Endothelial cell of umbilical vein (primary cell): ENCODE data around the gene GMEB2. TPM values are rescaled to one million over a fixed set of nuclear protein-coding genes. Genes with fewer than 3 reads are reported as not detected.

Experiments used
- BruUV-seq: library from RNA; stranded (reverse); fragments of 400-500 nt; replicated peaks from 2 replicates; lab custom pipeline; 2021; lab: Mats Ljungman, UMichigan
- CTCF ChIA-PET: fragments of 300-600, 350-600 bp; sonication (Branson Sonifier 250); formaldehyde crosslinking; loops from one replicate; lab custom pipeline; 2021; ENCODE audit warnings: antibody characterized with exemption, inconsistent platforms; lab: Charles Lee
- POLR2A ChIA-PET: fragments of 300-600, 350-600 bp; sonication (Branson Sonifier 250); formaldehyde crosslinking; loops from one replicate; lab custom pipeline; 2021; ENCODE audit warnings: antibody characterized with exemption, inconsistent platforms; lab: Charles Lee
- DNase-seq: peaks from one replicate; pipeline ENCODE4 v3.0.0-alpha.2; 2011; ENCODE audit warnings: low read depth, low spot score
- FAIRE-seq: peaks from 2 replicates; lab custom pipeline; 2011; peaks lifted over from hg19 to GRCh38; lab: Jason Lieb, UNC
- H2AFZ ChIP-seq: 2 replicates; pipeline ENCODE4 v1.6.0; 2012; ENCODE audit warnings: low read depth, low read length, control low read depth, inconsistent platforms
- H3K27ac ChIP-seq: 2 replicates; pipeline ENCODE4 v1.5.1; 2011; ENCODE audit warnings: low read depth, mild to moderate bottlenecking, control low read depth, low read length, moderate library complexity; ENCODE audit not compliant: insufficient read depth
- H3K27me3 ChIP-seq, 2 experiments: 2 replicates each; pipeline versions ENCODE4 v1.6.0 to v1.6.1; 2011; ENCODE audit warnings: low read length in 2 of 2, mixed read lengths in 1 of 2; ENCODE audit not compliant: control insufficient read depth in 2 of 2, insufficient read depth in 2 of 2
- H3K36me3 ChIP-seq, 2 experiments: 2 replicates in 1 of 2; 3 replicates in 1 of 2; pipeline ENCODE4 v1.5.1; 2011; ENCODE audit warnings: low read length in 2 of 2, mild to moderate bottlenecking in 1 of 2, moderate library complexity in 1 of 2; ENCODE audit not compliant: control insufficient read depth in 2 of 2, insufficient read depth in 2 of 2; ENCODE audit errors: extremely low read depth in 1 of 2
- H3K4me1 ChIP-seq: 3 replicates; pipeline ENCODE4 v1.5.1; 2011; ENCODE audit warnings: mild to moderate bottlenecking, low read length; ENCODE audit not compliant: control insufficient read depth, insufficient read depth; ENCODE audit errors: extremely low read depth
- H3K4me2 ChIP-seq: 2 replicates; pipeline ENCODE4 v1.6.1; 2011; ENCODE audit warnings: low read length, control low read depth, mixed read lengths; ENCODE audit not compliant: insufficient read depth
- H3K4me3 ChIP-seq, 3 experiments: fragments of 200-600 bp in 1 of 3; sonication (generic), shearing (Covaris generic) in 1 of 3; replicated peaks in 1 of 3; 2 replicates each; pipeline ENCODE4 v1.5.1; 2011 to 2016; ENCODE audit warnings: control low read depth in 3 of 3, low read length in 3 of 3, mild to moderate bottlenecking in 2 of 3, inconsistent platforms in 1 of 3, low read depth in 1 of 3, moderate library complexity in 1 of 3; ENCODE audit not compliant: insufficient read depth in 1 of 3
- H3K79me2 ChIP-seq: 2 replicates; pipeline ENCODE4 v1.6.0; 2012; ENCODE audit warnings: low read length, inconsistent platforms; ENCODE audit not compliant: control insufficient read depth, insufficient read depth
- H3K9ac ChIP-seq: replicated peaks from 2 replicates; pipeline ENCODE3; 2011; ENCODE audit warnings: low read length, control low read depth; ENCODE audit not compliant: insufficient read depth; ENCODE audit errors: extremely low read depth
- H3K9me1 ChIP-seq: replicated peaks from 3 replicates; pipeline ENCODE4 v1.6.0; 2011; ENCODE audit warnings: mild to moderate bottlenecking, low read length; ENCODE audit not compliant: control insufficient read depth, insufficient read depth; ENCODE audit errors: extremely low read depth
- H3K9me3 ChIP-seq: replicated peaks from 2 replicates; pipeline ENCODE4 v1.5.1; 2012; ENCODE audit warnings: low read length, inconsistent platforms; ENCODE audit not compliant: control insufficient read depth, insufficient read depth
- H4K20me1 ChIP-seq: replicated peaks from 2 replicates; pipeline ENCODE3; 2011; ENCODE audit warnings: mild to moderate bottlenecking, low read length; ENCODE audit not compliant: control insufficient read depth, insufficient read depth; ENCODE audit errors: extremely low read depth
- EZH2 ChIP-seq: IDR thresholded peaks from 2 replicates; pipeline ENCODE4 v1.6.1; 2012; ENCODE audit warnings: borderline replicate concordance, low read depth, mild to moderate bottlenecking, moderate library complexity, low read length, inconsistent platforms; ENCODE audit not compliant: severe bottlenecking
- FOS ChIP-seq: IDR thresholded peaks from 2 replicates; pipeline ENCODE4 v1.6.1; 2011; ENCODE audit warnings: mild to moderate bottlenecking, low read length, moderate library complexity, borderline replicate concordance; ENCODE audit not compliant: insufficient read depth
- GATA2 ChIP-seq: IDR thresholded peaks from 2 replicates; pipeline ENCODE4 v1.7.0; 2011; ENCODE audit warnings: low read depth, mild to moderate bottlenecking, moderate library complexity, mixed read lengths, low read length; ENCODE audit not compliant: insufficient read length, insufficient read depth
- JUN ChIP-seq: IDR thresholded peaks from 2 replicates; pipeline ENCODE4 v1.6.1; 2011; ENCODE audit warnings: borderline replicate concordance, low read depth; ENCODE audit not compliant: insufficient read length, insufficient read depth
- MAX ChIP-seq: IDR thresholded peaks from 2 replicates; pipeline ENCODE4 v1.6.1; 2011; ENCODE audit not compliant: insufficient read depth, insufficient read length
- MYC ChIP-seq: IDR thresholded peaks from one replicate; pipeline ENCODE4 v1.6.1; 2011; ENCODE audit warnings: mild to moderate bottlenecking, low read depth, low read length
- POLR2A ChIP-seq: IDR thresholded peaks from 2 replicates; pipeline ENCODE4 v1.6.1; 2012; ENCODE audit warnings: low read depth, mild to moderate bottlenecking, control low read depth, low read length
- POLR2AphosphoS5 ChIP-seq: IDR thresholded peaks from 2 replicates; pipeline ENCODE4 v1.6.1; 2012; ENCODE audit warnings: low read depth, mild to moderate bottlenecking, control low read depth, low read length, moderate library complexity; ENCODE audit not compliant: insufficient read depth
- dilution Hi-C: fragments of 300-500 bp; cut with MboI; formaldehyde crosslinking; loops from one replicate; pipeline ENCODE4 v1.15.0; 2019; ENCODE audit warnings: low sequenced_read_pairs; ENCODE audit not compliant: extremely low pct_ligation_motif_present
- intact Hi-C: fragments of 100-400 bp; cut with micrococcal nuclease; formaldehyde crosslinking; loops from one replicate; pipeline ENCODE4 v1.10.0; 2022
- polyA plus RNA-seq, 4 experiments: library from polyadenylated mRNA; depleted of rRNA in 3 of 4; stranded (reverse) in 3 of 4; unstranded in 1 of 4; fragments of >200 nt; gene quantifications; 2 replicates each; pipeline versions ENCODE4 v1.2.1 to v1.2.3, GENCODE V29; 2011 to 2012; ENCODE audit warnings: missing spikeins in 1 of 4
- total RNA-seq: library from RNA; stranded (reverse); gene quantifications from 2 replicates; pipeline ENCODE4 v1.2.3, GENCODE V29; 2021
- TF ChIP-seq, protein P1 (sequence below), 2 donors: IDR thresholded peaks; 1 replicate in 1 of 2; 2 replicates in 1 of 2; pipeline ENCODE4 v1.5.1; 2011; ENCODE audit warnings: low read length in 2 of 2, mild to moderate bottlenecking in 2 of 2, moderate library complexity in 2 of 2, control low read depth in 1 of 2, inconsistent platforms in 1 of 2, low read depth in 1 of 2; ENCODE audit not compliant: insufficient read depth in 1 of 2; ENCODE audit errors: extremely low read depth in 1 of 2

Gene GMEB2
- total and polyA plus RNA-seq, 2 donors (not counting 3 experiments of a cell fraction or from before 2014, with no cell fraction given), result 12.7 to 14.1 TPM

DNA sequence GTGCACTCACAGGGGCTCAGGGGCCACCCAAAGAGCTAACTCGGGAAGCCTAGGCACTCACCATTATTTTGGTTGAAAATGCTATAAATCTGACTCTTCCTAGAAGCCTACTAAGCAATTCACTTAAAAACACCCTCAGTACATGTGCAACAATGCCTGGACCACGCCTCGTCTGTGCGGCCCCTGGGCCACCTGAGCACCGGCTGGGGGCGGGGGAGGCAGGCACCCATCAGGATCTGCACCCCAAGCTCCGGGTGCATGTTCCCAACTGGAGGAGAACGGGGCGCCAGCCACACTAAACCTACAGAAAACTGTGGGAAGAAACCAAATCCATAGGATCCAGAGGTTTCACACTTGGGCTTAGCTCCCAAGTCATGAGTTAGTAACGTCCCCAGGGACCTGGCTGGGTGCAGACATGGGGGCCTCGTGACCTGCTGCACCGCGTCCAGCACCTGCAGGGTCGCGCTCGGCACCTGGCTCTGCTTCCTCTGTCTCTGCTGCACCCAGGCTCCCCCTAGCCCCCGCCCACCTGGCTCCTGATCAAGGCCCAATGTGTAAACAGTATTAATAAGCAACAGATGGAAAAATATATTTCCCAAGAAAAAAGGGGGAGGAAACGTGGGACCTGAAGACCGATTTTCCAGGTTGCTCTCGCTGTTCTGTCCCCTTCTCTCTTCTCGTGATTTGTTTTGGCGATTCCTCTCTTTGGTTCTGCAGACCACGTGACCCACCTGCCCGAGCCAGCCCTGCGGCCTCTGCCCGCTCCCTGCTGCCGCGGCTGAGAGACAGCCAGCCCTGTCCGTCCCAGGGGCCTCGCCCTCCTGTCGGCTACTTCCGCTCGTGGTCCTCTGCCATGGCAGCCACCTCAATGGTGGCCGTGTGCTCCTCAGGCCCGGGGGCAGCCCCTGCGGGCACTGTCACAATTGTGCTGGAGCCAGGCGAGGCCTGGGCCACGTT is 37.4 kb downstream of the GMEB2 start:
- Histone ChIP-seq H3K27ac (no peak overlapping the region), H3K27me3 (no peaks in the 10 kb centered on the region), H3K9ac (no peak overlapping the region), H2AFZ (no peak overlapping the region), H3K9me3 (no peaks in the 10 kb centered on the region), H3K4me2 (no peak overlapping the region), H4K20me1 (no peaks in the 10 kb centered on the region), H3K36me3 (peaks cover 0 to 36% of the 10 kb centered on the region in 2 experiments), H3K4me3 (no peak overlapping the region), H3K79me2 (no peaks in the 10 kb centered on the region), H3K9me1 (no peaks in the 10 kb centered on the region), H3K4me1 (no peaks in the 10 kb centered on the region)
- FAIRE-seq (no peak), DNase-seq (no peak)
- intact Hi-C loops (loop anchor here (10.0 kb wide), 1 partner anchor 425 kb away; no protein-coding TSS in a partner anchor), dilution Hi-C loops (no loop called here)
- no TSS peak for BruUV-seq
- CTCF ChIA-PET, result no interaction called here
- no peak for TF ChIP-seq POLR2A
- TF ChIP-seq, protein P1, sequence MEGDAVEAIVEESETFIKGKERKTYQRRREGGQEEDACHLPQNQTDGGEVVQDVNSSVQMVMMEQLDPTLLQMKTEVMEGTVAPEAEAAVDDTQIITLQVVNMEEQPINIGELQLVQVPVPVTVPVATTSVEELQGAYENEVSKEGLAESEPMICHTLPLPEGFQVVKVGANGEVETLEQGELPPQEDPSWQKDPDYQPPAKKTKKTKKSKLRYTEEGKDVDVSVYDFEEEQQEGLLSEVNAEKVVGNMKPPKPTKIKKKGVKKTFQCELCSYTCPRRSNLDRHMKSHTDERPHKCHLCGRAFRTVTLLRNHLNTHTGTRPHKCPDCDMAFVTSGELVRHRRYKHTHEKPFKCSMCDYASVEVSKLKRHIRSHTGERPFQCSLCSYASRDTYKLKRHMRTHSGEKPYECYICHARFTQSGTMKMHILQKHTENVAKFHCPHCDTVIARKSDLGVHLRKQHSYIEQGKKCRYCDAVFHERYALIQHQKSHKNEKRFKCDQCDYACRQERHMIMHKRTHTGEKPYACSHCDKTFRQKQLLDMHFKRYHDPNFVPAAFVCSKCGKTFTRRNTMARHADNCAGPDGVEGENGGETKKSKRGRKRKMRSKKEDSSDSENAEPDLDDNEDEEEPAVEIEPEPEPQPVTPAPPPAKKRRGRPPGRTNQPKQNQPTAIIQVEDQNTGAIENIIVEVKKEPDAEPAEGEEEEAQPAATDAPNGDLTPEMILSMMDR (IDR thresholded peaks at IDR 0.05; ENCODE audit: extremely low read depth in 1 of 2, insufficient read depth in 1 of 2, low read depth in 1 of 2, low read length in 2 of 2), result no peak
- TF ChIP-seq JUN, result no peak
- TF ChIP-seq MYC, result no peak
- no peak for TF ChIP-seq GATA2
- no peak for TF ChIP-seq MAX
- no peak for TF ChIP-seq POLR2AphosphoS5
- TF ChIP-seq EZH2, result no peak
- no peak for TF ChIP-seq FOS
- POLR2A ChIA-PET, result no interaction called here
